Mucosa of rectum (tissue), 2 donors: ENCODE results near the gene COG1.

ENCODE experiments used
- H3K27ac ChIP-seq, 2 donors: one replicate each; pipeline ENCODE4 v1.7.0; 2013; ENCODE audit warnings: inconsistent platforms in 2 of 2, low read depth in 2 of 2, low read length in 2 of 2
- H3K27me3 ChIP-seq, 2 donors: one replicate each; pipeline ENCODE4 v1.7.0; 2013; ENCODE audit warnings: low read length in 2 of 2; ENCODE audit not compliant: control insufficient read depth in 2 of 2, insufficient read depth in 2 of 2
- H3K36me3 ChIP-seq, 2 donors: one replicate each; pipeline ENCODE4 v1.7.0; 2013; ENCODE audit warnings: low read length in 2 of 2; ENCODE audit not compliant: control insufficient read depth in 2 of 2, insufficient read depth in 2 of 2
- H3K4me1 ChIP-seq, 2 donors: one replicate each; pipeline ENCODE4 v1.7.0; 2013; ENCODE audit warnings: low read length in 2 of 2, mild to moderate bottlenecking in 1 of 2; ENCODE audit not compliant: control insufficient read depth in 2 of 2, insufficient read depth in 2 of 2
- H3K4me3 ChIP-seq, 2 donors: one replicate each; pipeline ENCODE4 v1.7.0; 2013; ENCODE audit warnings: low read length in 2 of 2
- H3K9ac ChIP-seq, 2 donors: one replicate each; pipeline ENCODE4 v1.7.0; 2013; ENCODE audit warnings: low read length in 2 of 2, low read depth in 1 of 2, mild to moderate bottlenecking in 1 of 2
- H3K9me3 ChIP-seq, 2 donors: one replicate each; pipeline ENCODE4 v1.7.0; 2013; ENCODE audit warnings: low read length in 2 of 2; ENCODE audit not compliant: control insufficient read depth in 2 of 2
- donor health status: healthy.
- donor health status: Normal muscosa, but diverticular disease.

Gene COG1

DNA sequence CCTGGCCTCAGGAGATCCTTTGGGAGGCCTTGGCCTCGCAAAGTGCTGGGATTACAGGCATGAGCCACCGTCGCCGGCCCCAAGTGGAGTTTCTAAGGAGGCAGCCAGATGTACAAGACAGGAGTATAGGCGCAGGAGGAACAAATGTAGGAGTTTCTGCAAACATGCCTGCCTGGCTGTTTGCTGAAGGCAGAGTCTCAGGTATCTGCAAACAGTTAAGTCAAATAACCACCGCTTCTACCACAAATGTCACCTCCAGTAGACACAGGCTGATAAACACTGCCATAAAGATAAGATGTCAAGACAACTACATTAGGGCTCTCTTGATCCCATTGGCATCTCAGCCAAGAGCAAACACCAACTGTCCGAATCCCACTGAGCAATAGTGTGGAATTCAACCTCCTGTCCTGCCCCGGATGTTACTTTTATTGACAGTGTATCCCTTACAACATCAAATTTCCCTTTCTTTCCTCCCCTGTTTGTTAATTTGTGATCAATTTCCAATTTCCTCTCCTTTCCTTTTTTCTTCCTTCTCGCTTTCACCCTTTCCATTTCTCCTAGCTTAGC is 5.6 kb upstream of the COG1 start:
- no peaks in the 10 kb centered on the region for H3K36me3 ChIP-seq
- H3K27me3 ChIP-seq: peaks cover 0 to 4% of the 10 kb centered on the region in 2 donors
- no peak overlapping the region for H3K4me3 ChIP-seq
- peaks cover 18 to 28% of the 10 kb centered on the region in 2 donors for H3K4me1 ChIP-seq
- no peak overlapping the region for H3K9ac ChIP-seq
- peak overlapping the region in 1 of 2 donors; percentile 48 for H3K27ac ChIP-seq
- H3K9me3 ChIP-seq: no peaks in the 10 kb centered on the region

GRCh38 chr17:73188011-73188410 is 4.8 kb upstream of the COG1 start:
- H3K9me3 ChIP-seq: no peaks in the 10 kb centered on the region
- H3K4me1 ChIP-seq: peaks cover 13 to 21% of the 10 kb centered on the region in 2 donors
- H3K27me3 ChIP-seq: peaks cover 0 to under 1% of the 10 kb centered on the region in 2 donors
- peak overlapping the region in 1 of 2 donors; percentile 48 for H3K27ac ChIP-seq
- H3K36me3 ChIP-seq: no peaks in the 10 kb centered on the region
- H3K4me3 ChIP-seq: no peak overlapping the region
- no peak overlapping the region for H3K9ac ChIP-seq

- no peaks in the 10 kb centered on the region for H3K9me3 ChIP-seq
- H3K27me3 ChIP-seq: no peaks in the 10 kb centered on the region
- H3K9ac ChIP-seq: no peak overlapping the region
- no peaks in the 10 kb centered on the region for H3K36me3 ChIP-seq
- H3K4me3 ChIP-seq: no peak overlapping the region
- H3K4me1 ChIP-seq: peaks cover 17% of the 10 kb centered on the region in 2 donors
- H3K27ac ChIP-seq: no peak overlapping the region
Measured at GRCh38 chr17:73189417-73190099, 3.3 kb upstream of the COG1 start.

GRCh38 chr17:73191443-73192205 is 1.2 kb upstream of the COG1 start:
- H3K9me3 ChIP-seq: no peaks in the 10 kb centered on the region
- peak overlapping the region; percentile 74 to 89 for H3K27ac ChIP-seq
- H3K4me1 ChIP-seq: peaks cover 19 to 24% of the 10 kb centered on the region in 2 donors
- H3K27me3 ChIP-seq: no peaks in the 10 kb centered on the region
- H3K36me3 ChIP-seq: peaks cover 0 to 6% of the 10 kb centered on the region in 2 donors
- H3K9ac ChIP-seq: peak overlapping the region in 1 of 2 donors; percentile 77
- H3K4me3 ChIP-seq: peak overlapping the region; percentile 81 to 95

GRCh38 chr17:73192206-73192893 is 505 bp upstream of the COG1 start:
- Histone ChIP-seq H3K27me3 (no peaks in the 10 kb centered on the region), H3K4me1 (peaks cover 15 to 30% of the 10 kb centered on the region in 2 donors), H3K9ac (peak overlapping the region; percentile 63 to 77), H3K36me3 (peaks cover 7 to 13% of the 10 kb centered on the region in 2 donors), H3K9me3 (no peaks in the 10 kb centered on the region), H3K27ac (peak overlapping the region; percentile 74 to 89), H3K4me3 (peak overlapping the region; percentile 81 to 95)

DNA sequence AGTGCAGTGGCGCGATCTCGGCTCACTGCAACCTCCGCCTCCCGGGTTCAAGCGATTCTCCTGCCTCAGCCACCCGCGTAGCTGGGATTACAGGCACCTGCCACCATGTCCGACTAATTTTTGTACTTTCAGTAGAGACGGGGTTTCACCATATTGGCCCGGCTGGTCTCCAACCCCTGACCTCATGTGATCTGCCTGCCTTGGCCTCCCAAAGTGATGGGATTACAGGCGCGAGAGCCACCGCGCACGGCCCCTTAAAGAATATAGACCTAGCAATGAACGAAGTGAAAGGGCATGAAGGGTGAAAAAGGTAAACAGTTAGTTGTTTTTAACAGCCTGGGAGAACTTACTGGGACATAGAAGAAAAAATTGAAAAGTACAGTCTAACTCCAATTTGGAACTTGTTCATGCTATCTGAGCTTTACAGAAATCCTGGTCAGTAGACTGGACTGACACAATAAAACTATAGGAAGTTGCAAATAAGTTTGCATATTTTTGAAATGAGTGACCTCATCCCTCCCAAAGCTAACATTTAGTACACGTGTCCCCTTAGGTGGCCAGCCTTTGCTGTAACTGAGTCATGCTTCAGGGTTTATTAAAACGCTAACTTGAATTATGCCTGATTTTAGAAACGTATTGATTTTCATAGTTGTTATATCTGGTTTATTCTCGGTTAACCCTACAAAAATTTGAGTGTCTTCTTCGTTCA is 1.8 kb downstream of the COG1 start:
- no peak overlapping the region for H3K27ac ChIP-seq
- no peak overlapping the region for H3K9ac ChIP-seq
- no peaks in the 10 kb centered on the region for H3K9me3 ChIP-seq
- H3K27me3 ChIP-seq: no peaks in the 10 kb centered on the region
- H3K4me3 ChIP-seq: no peak overlapping the region
- H3K36me3 ChIP-seq: peaks cover 29 to 36% of the 10 kb centered on the region in 2 donors
- peaks cover 15 to 28% of the 10 kb centered on the region in 2 donors for H3K4me1 ChIP-seq

DNA sequence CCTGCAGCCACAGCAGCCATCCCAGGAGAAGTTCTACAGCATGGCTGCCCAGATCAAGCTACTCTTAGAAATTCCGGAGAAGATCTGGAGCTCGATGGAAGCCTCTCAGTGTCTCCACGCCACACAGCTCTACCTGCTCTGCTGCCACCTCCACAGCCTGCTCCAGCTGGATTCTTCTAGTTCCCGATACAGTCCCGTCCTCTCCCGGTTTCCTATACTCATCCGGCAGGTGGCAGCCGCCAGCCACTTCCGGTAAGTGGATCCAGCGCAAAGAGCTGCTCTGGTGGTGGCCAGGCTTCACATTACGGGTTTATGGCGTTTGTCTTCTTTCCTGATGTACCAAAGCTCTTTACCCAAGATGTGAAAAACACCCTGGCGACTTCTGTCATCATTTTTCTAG is 3.6 kb downstream of the COG1 start:
- Histone ChIP-seq H3K27ac (peak overlapping the region in 1 of 2 donors; percentile 67), H3K36me3 (peaks cover 48 to 54% of the 10 kb centered on the region in 2 donors)

GRCh38 chr17:73197161-73197560 is 4.3 kb downstream of the COG1 start:
- no peak overlapping the region for H3K9ac ChIP-seq
- H3K27me3 ChIP-seq: no peaks in the 10 kb centered on the region
- no peaks in the 10 kb centered on the region for H3K9me3 ChIP-seq
- H3K4me3 ChIP-seq: no peak overlapping the region
- H3K4me1 ChIP-seq: peaks cover 10 to 22% of the 10 kb centered on the region in 2 donors
- H3K27ac ChIP-seq: no peak overlapping the region
- peaks cover 51 to 58% of the 10 kb centered on the region in 2 donors for H3K36me3 ChIP-seq

More for the DNA sequence above, 3.6 kb downstream of the COG1 start:
- Histone ChIP-seq H3K4me3 (no peak overlapping the region), H3K9ac (peak overlapping the region in 1 of 2 donors; percentile 47), H3K9me3 (no peaks in the 10 kb centered on the region), H3K27me3 (no peaks in the 10 kb centered on the region), H3K4me1 (peaks cover 15 to 25% of the 10 kb centered on the region in 2 donors)

DNA sequence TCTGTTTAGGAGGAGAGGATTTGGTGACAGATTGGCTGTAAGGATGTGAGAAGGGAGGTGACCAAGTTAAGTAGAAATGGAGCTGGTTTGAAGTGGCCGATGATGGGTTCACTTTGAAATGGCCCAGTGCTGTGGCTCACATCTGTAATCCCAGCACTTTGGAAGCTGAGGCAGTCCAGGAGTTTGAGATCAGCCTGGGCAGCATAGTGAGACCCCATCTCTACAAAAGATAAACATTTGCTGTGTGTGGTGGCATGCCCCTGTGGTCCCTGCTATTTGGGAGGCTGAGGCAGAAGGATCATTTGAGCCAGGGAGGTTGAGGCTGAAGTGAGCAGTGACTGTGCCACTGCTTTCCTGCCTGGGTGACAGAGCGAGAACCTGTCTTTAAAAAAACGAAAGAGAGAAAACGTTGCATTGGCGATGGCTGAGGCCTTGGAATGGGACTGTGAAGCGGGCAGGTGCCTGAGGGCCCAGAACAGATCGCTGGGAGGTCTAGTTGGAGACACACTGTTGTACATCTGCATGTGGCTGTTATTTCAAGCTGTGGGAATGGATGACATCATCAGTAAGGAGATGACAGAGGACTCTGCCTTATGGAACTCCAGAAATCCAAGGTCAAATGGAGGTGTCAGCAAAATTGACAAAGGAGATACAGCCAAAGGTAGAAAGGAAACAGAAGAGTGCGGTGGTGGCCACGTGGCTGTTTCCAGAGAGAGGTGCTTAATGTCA is 5.5 kb downstream of the COG1 start:
- H3K9ac ChIP-seq: no peak overlapping the region
- H3K9me3 ChIP-seq: no peaks in the 10 kb centered on the region
- no peak overlapping the region for H3K4me3 ChIP-seq
- H3K4me1 ChIP-seq: peaks cover 17 to 32% of the 10 kb centered on the region in 2 donors
- H3K36me3 ChIP-seq: peaks cover 51 to 62% of the 10 kb centered on the region in 2 donors
- no peak overlapping the region for H3K27ac ChIP-seq
- H3K27me3 ChIP-seq: no peaks in the 10 kb centered on the region
